C4-2B (cell line): Measurements from ENCODE around the gene PLD4.

ENCODE experiments used
- CTCF ChIP-seq: fragments of 450-650 bp; conservative IDR thresholded peaks from 2 replicates; pipeline ENCODE4 v1.5.1; 2017; ENCODE audit warnings: mild to moderate bottlenecking
- ZFX ChIP-seq: fragments of 450-650 bp; IDR thresholded peaks from 2 replicates; pipeline ENCODE4 v1.6.1; 2017

- TF ChIP-seq CTCF (no peak), ZFX (no peak)
Measured at GRCh38 chr14:104925855-104926609, 1.4 kb downstream of the PLD4 start.
